ENCODE data around the gene ZMYND12. TPM values are rescaled to one million over a fixed set of nuclear protein-coding genes. Genes with fewer than 3 reads are reported as not detected.
A peak's percentile ranks its signal among the peaks of the same experiment; 100 is the strongest.

The ZMYND12 gene
- total RNA-seq, 1 donor from 2014 or later, result 0.51 TPM

DNA sequence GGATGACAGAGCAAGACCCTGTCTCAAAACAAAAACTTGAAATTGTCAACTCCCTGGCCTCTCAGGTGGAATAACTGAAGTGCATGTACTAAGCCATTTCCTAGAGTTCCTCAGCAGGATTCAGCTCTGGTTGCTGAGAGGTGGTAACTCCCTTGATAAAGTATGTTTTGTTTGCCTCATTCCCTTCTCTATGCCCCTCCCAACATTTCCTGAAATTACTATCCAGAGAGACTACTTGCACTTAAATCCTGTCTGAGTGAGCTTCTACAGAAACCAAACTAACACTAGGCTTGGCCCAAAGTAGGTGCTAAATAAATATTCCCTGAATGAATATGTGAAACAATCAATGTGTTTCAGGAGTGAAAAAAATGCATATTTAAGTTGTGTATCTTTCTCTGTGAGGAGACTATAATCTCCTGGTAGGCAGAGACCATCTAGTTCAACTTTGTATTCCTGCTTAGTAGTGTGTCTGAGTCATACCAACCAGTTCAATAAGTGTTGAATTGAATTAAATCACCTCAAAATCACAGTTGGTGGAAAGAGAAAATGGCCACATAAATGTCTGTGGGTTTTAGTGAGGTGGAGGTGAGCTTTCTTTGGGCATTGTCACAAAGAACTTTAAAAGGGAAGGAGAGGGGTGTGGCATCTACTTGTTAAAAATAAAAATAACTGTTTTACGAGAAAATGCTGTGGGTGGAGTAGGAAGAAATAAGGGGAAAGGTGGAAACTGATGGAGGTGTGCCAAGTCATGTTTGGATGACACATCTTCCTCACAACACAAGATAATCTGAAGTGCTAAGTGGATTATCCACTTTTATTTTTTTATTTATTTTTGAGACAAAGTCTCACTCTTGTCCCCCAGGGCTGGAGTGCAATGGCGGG is 62.6 kb downstream of the ZMYND12 start:
- no peak for DNase-seq (ENCODE audit: low read depth in 2 of 2)

DNA sequence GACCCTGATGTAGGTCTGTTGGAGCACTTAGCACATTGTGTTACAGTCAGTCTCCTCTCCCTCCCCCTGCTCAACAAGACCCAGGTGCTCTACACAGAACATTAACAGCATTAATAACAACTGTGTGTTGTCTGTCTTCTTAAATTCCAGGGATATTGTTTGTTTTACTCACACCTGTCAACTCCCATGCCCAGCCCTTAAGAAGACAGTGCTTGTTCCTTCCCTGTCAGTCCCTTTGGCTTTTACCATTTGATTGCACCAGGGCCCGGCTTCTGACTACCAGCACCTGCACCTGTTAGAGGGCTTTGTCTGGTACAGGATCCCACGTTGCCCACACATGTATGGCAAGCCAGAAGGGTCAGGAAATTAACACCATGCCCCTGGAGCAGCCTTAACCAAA is 63.6 kb downstream of the ZMYND12 start:
- no peak for DNase-seq (ENCODE audit: low read depth in 2 of 2)

- no peak for DNase-seq (ENCODE audit: low read depth in 2 of 2)
Observed at GRCh38 chr1:42386051-42386450, 69.8 kb downstream of the ZMYND12 start.

DNA sequence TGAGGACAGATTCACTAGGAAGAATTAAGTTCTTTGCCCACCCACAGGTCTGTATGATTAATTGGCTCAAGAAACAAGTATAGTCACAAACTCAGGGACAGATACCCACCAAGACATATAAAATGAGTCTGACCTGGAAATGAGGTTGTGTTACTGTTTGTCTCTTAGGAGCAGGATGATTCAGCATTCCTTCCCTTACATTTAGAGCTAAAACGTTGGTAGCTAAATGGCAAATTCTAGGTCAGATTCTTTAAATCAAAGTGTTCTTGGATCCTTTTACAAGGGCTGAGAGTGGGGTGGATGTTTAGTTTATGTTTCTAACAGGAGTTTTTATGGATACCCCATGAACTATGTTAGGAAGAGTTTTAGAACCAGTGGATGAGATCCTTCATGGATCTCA is 70.5 kb downstream of the ZMYND12 start:
- no peak for DNase-seq (ENCODE audit: low read depth in 2 of 2)

- no peak for DNase-seq (ENCODE audit: low read depth in 2 of 2)
Observed at GRCh38 chr1:42381280-42381673, 74.5 kb downstream of the ZMYND12 start.

DNA sequence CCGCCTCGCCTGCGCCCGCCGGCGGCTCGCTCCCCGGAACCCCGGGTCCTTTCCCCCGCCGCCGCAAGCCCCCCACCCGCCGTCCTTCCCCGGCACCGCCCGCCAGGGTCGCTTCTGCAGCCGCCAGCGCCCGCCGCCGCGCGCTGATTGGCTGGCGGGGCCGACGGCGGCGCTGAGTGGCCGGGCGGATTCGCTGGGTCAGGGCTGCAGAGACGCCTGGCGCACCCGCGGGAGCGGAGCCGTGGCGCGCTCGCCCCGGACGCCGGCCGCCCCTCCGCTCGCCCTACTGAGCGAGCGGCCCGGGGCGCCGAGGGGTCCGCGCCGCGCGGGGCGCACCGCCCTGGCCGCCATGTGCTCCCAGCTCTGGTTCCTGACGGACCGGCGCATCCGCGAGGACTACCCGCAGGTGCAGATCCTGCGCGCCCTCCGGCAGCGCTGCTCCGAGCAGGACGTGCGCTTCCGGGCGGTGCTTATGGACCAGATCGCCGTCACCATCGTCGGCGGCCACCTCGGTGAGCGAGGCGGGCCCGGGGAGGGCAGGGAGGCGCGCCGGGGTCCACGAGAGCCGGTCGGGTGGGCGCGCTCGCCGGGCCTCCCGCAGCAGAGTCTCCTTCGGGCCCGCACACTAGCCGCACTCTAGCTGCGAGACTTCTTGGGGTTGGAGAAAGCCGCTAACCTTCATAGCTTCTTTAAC is 75.1 kb downstream of the ZMYND12 start, which contains the start of gene RIMKLA:
RIMKLA (plus strand) TSS at position 207 of the 694 bp plus-strand sequence; CDS start at position 350, 143 bp downstream.
- DNase-seq (ENCODE audit: low read depth in 2 of 2), result peak in 1 of 2 donors; percentile 50

Other genes starting within 250 kb of the ZMYND12 start
- 15.1 and 18.1 TPM in 2 replicates for gene FOXJ3, start 120.8 kb downstream of the ZMYND12 start, total RNA-seq
- gene RIMKLA, start 75.2 kb downstream of the ZMYND12 start, total RNA-seq, result under 0.01 TPM in 2 replicates
- gene PPCS, start 521 bp upstream of the ZMYND12 start, total RNA-seq, result 27.2 and 32.4 TPM in 2 replicates
- 0.25 and 0.26 TPM in 2 replicates for gene CCDC30, start 7.3 kb upstream of the ZMYND12 start, total RNA-seq
- 14.9 and 23.2 TPM in 2 replicates for gene PPIH, start 202.4 kb upstream of the ZMYND12 start, total RNA-seq
- 498 and 513 TPM in 2 replicates for gene YBX1, start 226.4 kb upstream of the ZMYND12 start, total RNA-seq